RWPE1 (cell line): ENCODE data around the gene RAB31.
A peak's percentile ranks its signal among the peaks of the same experiment; 100 is the strongest.

Experiments used
- CTCF ChIA-PET: fragments of 350-600 bp; sonication (Branson Sonifier 250); formaldehyde crosslinking; extraction: SDS; loops from one replicate; lab custom pipeline; 2021; lab: Yijun Ruan, JAX
- POLR2A ChIA-PET: fragments of 400-600 bp; formaldehyde crosslinking; extraction: SDS; loops from one replicate; lab custom pipeline; 2020; ENCODE audit warnings: antibody characterized with exemption; ENCODE audit not compliant: low non-redundant PET; lab: Yijun Ruan, JAX
- DNase-seq: peaks from one replicate; pipeline ENCODE4 v3.0.0; 2012; ENCODE audit warnings: low spot score
- H3K27ac ChIP-seq: fragments of 450-650 bp; 2 replicates; pipeline ENCODE4 v1.5.1; 2017
- CTCF ChIP-seq: fragments of 450-650 bp; conservative IDR thresholded peaks from 2 replicates; pipeline ENCODE4 v1.5.1; 2017; ENCODE audit warnings: low read depth, mild to moderate bottlenecking

RAB31 gene

GRCh38 chr18:9734189-9734588 lies 26.1 kb downstream of the RAB31 start:
- peak; percentile 15 for DNase-seq
- ChIA-PET CTCF (interaction anchor here (0.6 kb wide), 1 partner anchor 161 kb away, joined by 3 read pairs; no protein-coding TSS in a partner anchor), POLR2A (no interaction called here)
- peak overlapping the region; percentile 81 for H3K27ac ChIP-seq
- no peak for TF ChIP-seq CTCF

GRCh38 chr18:9735238-9735637 lies 27.1 kb downstream of the RAB31 start:
- no peak for DNase-seq
- TF ChIP-seq CTCF, result no peak
- ChIA-PET POLR2A (no interaction called here), CTCF (no interaction called here)
- peak overlapping the region; percentile 81 for H3K27ac ChIP-seq

GRCh38 chr18:9735879-9736278 lies 27.8 kb downstream of the RAB31 start:
- ChIA-PET CTCF (no interaction called here), POLR2A (no interaction called here)
- peak overlapping the region; percentile 7; the same call in 1 of the 2 replicates for H3K27ac ChIP-seq
- DNase-seq, result no peak
- no peak for TF ChIP-seq CTCF

GRCh38 chr18:9736286-9736835 lies 28.3 kb downstream of the RAB31 start:
- POLR2A ChIA-PET, result no interaction called here

GRCh38 chr18:9737006-9737405 lies 28.9 kb downstream of the RAB31 start:
- no peak for DNase-seq
- CTCF ChIA-PET, result interaction anchor here (0.7 kb wide), 1 partner anchor 121 kb away, joined by 3 read pairs; no protein-coding TSS in a partner anchor
- no peak for TF ChIP-seq CTCF
- H3K27ac ChIP-seq, result no peak overlapping the region
- POLR2A ChIA-PET, result no interaction called here

More at GRCh38 chr18:9736286-9736835, 28.3 kb downstream of the RAB31 start:
- DNase-seq, result no peak
- TF ChIP-seq CTCF, result no peak
- H3K27ac ChIP-seq, result peak overlapping the region; percentile 7; the same call in 1 of the 2 replicates
- CTCF ChIA-PET, result no interaction called here

- no peak for DNase-seq
- H3K27ac ChIP-seq, result no peak overlapping the region
- POLR2A ChIA-PET, result no interaction called here
- no peak for TF ChIP-seq CTCF
- CTCF ChIA-PET, result interaction anchor here (0.6 to 0.7 kb wide), 2 partner anchors 120 to 208 kb away, joined by 3 read pairs; no protein-coding TSS in a partner anchor
Measured at GRCh38 chr18:9737472-9738121, 29.5 kb downstream of the RAB31 start.
